GM19239 (cell line): Measurements from ENCODE around the gene SAMD14.

Experiments
- DNase-seq: peaks from one replicate; pipeline ENCODE4 v3.0.0; 2011; ENCODE audit warnings: low spot score; ENCODE audit not compliant: insufficient read length
- FAIRE-seq: peaks from 2 replicates; lab custom pipeline; 2011; peaks lifted over from hg19 to GRCh38; lab: Jason Lieb, UNC

Gene SAMD14

GRCh38 chr17:50149417-50150353, 19.7 kb upstream of the SAMD14 start:
- FAIRE-seq (no peak), DNase-seq (no peak)

DNA sequence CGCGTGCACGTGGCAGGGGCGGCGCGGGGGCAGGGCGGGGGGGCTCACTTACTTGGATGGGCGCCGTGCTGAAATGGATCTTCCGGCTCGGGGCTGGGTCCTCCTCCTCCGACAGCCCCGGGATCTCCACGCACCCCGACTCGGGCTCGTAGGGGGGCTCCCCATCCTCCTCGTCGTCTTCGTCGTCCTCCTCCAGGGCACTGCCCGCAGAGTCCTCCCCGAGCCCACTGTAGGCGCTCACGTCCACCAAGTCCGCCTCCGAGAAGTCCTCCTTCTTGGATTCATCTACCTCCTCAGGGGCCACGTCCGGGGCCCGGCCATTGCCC, 19.1 kb upstream of the SAMD14 start:
- FAIRE-seq (no peak), DNase-seq (no peak)

DNA sequence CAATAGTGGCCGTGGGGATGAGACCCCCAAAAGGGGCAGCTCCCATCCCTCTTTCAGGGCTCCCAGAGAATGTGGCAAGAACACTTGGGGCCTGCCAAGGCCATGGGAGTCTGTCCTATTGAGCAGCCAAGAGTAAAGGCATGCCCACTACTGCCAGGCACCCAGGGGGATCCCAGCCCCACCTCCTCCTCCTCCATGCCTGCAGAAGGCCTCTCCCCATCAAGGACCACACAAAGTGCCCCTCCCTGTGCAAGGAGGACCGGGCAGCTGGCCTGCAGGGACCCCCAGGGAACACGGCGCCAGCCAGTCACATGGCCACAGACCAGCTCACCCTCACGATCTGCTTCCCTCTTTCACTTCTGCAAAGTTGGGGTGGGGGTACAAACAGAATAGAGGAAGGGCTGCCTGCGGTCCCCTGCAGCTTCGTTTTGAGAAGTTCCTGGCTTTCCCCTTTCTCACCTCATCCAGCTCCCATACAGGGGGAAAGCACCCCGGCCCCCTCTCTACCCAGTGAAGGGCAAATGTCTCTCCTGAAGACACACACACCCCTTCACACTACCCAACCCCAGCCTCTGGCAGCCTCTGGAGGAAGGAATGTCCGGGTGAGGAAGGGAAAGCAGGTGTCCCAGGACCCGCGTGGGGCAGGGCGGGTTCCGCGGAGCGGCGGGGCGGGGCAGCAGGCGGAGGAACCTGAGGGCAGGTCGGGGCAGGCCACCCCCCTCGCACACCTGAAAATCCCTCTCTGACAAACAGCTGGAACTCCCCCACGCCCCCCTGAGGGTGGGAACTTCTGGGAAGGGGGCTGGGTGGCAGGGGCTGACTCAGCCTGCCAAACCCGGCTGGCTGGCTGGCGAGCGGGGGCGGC, 18.5 kb upstream of the SAMD14 start:
- FAIRE-seq: peak; percentile 82
- no peak for DNase-seq

DNA sequence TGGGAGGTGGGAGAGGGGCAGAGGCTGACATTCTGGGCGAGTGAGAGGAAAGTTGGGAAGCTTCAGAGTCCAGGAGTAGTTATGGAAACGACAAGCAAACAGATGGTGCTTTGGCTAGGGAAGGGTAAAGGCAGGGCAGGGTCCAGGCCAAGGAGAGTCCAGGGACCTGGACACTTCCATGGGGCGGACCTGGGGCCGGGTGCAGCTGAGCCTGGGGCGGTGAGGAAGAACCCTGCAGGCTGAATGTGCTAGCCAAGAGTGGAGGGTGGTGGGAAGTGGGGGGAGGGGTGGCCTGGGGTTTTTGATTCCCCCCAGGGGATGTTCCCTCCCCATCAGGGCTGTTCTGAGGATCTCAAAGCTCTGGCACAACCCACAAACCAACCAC, 17.9 kb upstream of the SAMD14 start:
- DNase-seq: no peak
- FAIRE-seq: peak; percentile 49

GRCh38 chr17:50146927-50147665, 17.1 kb upstream of the SAMD14 start:
- DNase-seq: no peak
- FAIRE-seq: peak; percentile 70

DNA sequence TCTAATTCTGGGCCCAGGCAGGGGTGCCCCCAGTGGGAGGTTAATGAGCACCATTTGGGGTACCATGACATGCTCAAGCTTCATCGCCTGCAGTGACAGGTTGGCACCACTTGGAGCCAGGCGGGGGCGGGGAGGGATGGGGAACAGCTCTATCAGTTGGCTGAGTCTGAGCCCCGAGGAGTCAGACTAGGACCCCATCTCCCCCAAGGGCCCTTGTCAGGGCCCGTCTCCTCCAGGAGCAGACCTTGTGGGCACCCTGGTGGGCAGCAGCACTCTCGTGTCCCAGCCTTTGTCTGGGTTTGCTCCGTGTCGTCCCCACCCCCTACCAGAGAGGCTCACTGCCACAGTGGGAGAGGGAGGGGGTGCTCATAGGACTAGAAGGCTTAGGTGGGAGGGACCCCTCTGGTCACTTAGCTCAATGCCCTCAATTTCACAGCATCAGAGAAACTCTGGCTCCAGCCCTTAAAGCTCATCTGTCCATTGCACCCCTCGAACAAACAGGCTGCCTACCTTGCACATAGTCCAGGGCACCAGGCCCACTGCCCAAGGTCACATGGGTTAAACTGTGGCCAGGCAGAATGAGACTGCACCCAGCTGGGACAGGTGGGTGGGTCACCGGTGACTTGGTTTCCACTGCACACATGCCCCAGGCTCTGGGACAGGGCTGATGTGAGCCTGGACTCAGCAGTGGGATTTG, 16.4 kb upstream of the SAMD14 start:
- FAIRE-seq: no peak
- no peak for DNase-seq

GRCh38 chr17:50145532-50146229, 15.7 kb upstream of the SAMD14 start:
- FAIRE-seq (no peak), DNase-seq (no peak)

DNA sequence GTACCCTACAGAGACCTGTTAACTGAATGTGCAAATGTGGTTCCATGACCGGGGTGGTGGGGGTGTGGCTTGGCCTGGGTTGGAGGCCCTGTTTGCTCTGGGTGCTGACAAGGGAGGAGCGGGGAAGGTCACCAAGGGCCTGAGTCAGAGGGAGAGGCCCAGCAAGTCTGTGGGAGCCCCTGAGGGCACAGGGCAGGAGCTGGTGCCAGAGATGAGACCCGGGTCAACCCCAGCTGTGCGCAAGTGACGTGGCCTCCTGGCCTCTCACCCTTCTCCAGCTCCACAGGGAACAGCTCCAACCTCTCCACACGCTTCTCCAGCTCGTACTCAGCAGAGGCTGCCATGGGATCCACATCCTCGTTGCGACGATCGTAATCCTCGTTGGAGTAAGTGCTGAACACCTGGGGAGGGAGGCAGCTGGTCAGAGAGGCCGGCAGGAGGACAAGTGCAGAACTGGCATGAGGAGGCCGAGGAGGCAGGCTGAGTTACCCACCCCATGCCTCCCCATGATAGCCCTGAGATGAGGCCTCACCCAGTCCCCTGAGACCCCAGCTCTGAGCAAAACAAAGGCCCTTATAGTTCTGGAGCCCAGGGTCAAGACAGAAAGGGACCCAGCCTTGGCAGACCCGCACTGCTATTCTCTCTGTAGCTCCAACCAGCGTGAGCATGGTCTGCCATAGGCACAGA, 15.0 kb upstream of the SAMD14 start:
- DNase-seq (no peak), FAIRE-seq (no peak)

DNA sequence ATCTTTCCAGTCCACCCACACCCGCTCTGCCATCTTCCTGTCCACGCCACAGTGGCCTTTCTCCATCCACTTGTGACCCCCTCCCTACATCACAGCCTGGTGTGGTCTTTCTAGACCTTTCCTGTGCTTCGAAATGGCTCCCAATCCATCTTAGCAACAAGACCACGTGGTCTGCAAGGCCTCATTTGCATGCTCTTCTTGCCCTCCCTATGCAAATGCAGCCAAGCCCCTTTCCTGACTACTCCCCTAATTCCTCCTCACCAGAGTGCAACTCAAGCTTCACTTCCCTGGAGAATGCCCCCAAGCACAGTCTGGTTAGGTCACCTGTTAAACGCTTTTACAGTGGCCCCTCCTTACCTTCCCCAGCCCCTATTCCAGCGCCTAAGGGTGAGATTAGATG, 14.4 kb upstream of the SAMD14 start:
- no peak for DNase-seq
- FAIRE-seq: no peak

DNA sequence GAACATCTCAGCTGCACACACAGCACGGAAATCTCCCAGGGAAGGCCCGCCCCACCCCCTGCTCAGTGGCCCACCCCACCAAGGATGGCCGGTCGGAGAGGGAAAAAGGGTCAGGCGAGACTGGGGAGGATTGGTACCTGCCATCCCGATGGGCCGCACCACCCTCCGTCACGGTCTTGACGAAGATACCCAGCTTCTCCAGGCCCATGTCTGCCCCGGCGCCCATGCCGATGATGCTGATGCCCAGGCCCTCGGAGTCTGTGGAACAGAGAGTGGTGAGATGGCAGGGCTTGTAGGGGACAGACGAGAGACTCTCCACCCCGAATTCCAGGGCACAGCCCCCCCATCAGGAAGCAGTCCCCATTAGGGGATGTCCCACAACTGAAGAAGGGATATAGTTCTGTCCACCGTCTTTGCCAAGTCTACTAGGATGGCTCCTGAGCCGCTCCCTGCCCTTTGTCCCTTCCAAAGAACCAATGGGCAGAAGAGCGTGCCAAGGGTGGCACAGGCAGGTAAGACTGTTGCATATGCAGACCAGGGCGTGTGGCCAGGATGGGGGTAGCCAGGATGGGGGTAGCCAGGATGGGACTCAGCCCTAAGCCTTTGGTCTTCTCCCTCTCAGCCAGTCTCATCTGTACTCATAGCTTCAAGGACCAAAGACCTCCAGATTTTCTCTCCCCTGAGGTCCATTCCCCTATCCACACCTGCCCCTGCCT, 13.7 kb upstream of the SAMD14 start:
- no peak for FAIRE-seq
- no peak for DNase-seq

DNA sequence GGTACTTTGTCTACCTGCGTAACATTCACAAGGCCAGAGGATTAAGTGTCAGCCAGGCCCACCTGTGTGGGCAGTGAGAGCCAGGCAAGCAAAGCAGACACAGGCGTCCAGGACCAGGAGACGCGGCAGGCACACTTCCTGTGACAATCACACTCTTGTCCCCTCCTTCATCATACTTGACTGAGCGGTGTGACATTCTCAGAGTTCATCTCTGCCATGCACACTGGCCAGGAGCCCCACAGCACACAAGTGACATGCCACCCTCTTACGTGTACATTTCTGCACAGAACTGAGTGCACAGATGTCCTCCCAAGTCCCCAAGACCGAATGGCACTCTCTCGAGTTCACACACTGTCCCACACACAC, 11.8 kb upstream of the SAMD14 start:
- FAIRE-seq (no peak), DNase-seq (no peak)

- FAIRE-seq (no peak), DNase-seq (no peak)
These were observed 11.2 kb upstream of the SAMD14 start for GRCh38 chr17:50141026-50141744.

DNA sequence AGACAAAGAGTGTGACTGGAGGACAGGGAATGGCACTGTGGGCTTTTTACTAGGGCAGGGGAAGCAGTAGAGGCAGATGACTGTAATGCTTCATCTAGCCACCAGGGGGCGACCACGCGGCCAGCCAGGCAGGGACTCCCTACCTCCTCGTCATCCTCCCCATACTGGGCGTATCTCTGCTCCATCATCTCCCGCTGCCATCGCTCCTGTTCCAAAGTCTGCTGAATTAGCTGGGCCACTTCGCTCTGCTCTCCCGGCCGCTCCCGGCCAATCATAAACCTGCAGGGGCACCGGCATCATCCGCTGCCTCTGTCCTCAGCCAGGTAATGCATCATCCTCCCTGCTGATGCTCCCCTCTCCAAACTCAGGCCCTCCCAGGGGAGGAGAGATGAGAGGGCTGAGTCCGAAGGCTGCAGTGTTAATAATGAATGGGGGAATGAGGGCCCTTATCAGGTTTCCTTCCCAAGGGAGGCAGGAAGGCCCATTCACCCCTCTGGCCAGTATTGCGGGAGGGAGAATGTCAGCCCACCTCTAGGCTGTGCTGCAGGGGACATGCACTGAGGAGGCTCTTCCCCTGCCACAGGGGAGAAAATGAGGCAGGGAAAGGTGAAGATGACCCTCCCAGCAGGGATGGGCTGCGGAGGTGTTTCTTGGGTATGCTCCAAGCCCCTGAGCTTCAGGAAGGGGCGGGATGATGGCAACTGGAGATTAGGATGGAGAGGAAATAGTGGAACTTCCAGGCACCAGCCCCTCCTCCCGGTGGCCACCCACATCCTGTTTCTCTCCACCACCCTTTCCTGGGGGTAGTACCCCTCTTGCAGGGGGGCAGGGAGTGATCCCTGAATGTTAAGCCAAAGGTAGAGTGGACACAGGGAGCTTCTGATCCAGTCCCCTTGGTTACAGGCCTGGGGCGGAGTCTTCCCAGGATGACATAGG, 10.3 kb upstream of the SAMD14 start:
- DNase-seq: peak; percentile 90
- peak; percentile 94 for FAIRE-seq

DNA sequence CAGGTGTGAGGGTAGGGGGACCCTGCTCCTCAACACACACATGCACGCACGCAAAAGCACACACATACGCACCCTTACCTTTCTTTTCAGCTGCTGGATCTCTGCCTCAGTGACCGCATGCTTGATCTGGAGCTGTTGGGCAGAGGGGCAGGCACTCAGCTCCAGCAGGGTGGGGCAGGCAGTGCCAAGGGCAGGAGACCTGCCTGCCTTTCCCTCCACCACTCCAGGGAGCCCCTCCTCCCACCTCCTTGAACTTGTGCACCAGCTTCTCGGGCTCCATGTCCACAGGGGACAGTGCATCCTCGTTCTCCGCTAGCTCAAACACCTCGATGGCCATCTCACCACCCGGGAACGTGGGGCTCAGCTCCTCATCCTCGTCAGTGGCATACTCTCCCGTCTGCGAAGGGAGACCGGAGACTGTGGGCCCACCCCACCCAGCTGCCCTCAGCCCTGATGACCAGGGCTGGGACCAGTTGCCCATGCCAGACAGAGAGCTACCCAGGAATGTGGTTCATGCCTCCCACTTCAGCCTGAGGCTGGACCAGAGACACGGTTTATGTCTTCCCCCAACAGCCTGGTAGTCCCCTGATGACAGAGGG, 9.3 kb upstream of the SAMD14 start:
- no peak for FAIRE-seq
- DNase-seq: no peak

DNA sequence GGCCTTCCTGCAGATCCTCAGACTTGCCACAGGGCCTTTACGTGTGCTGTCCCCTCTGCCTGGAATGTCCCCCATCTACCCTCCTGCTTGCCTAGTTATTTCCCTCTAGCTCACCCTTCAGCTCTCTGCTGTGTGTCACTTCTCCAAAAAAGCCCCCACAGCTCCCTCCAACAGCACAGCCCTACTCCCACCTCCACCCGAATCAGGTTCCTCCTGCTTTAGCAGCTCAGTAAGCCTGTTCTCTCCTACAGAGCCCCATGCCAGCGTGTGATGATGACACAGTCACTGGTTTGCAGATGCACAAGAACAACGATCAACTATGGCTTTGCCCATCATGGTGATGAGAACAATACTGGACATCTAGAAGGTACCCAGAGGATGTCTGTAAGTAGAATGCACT, 7.1 kb upstream of the SAMD14 start:
- DNase-seq (no peak), FAIRE-seq (no peak)

DNA sequence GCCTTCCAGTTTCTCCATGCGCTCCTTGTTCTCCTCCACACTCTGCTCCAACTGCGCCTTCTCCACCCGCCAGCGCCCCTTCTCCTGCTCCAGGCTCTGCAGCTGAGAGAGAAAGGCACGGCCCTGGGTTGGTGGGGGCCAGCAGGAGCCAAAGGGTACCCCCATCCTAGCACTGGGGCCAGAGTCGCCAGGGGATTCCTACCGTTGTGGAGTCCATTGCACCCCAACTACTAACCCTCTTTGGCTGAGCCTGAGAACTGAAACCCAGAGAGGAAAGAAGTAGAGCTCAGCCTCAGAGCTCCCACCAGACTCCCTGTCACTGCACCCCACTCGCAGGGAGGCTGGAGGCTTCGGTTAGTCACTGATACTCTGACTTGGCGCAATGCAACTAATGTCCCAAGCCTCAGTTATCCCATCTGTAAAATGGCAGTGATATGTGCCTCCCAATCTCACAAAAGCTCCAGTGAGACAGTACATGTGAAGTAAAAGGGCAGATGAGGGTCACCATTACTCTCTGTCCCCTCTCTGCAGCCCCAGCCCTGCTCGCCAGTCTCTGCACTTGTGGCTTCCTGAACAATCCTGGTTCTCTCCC, 6.2 kb upstream of the SAMD14 start:
- FAIRE-seq: no peak

More for the DNA sequence above, 6.2 kb upstream of the SAMD14 start:
- no peak for DNase-seq
